DMS79 treated with DMSO at 0.1 percent for 48 hours (cell line): ENCODE data around the gene SYCP2L.
"Not testable (repeated sequence)": the region's sequence is repeated elsewhere in the genome, so short reads cannot be mapped to it uniquely, and the experiment has no call there.

ENCODE experiments used
- DNase-seq: peaks from one replicate; lab custom pipeline; 2025; lab: John Stamatoyannopoulos, UW

Gene SYCP2L

DNA sequence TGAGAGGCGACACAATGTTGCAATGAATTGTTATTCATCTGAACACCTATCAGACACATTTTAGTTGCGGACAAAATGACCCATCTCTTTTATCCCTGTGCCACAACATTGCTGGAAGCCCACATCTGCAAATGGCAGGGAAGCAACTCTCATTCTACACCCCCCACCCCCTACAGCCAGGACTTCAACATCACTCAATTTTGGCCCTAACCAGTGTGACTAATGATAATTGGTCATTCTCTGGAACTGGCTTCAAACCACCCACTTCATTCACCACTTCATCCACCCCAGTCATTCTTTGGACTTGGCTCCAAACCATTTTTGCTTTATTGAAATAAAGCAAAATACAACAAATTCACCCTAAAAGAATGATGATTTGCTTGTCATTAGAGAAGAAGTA, 6.5 kb upstream of the SYCP2L start:
- no peak for DNase-seq

DNA sequence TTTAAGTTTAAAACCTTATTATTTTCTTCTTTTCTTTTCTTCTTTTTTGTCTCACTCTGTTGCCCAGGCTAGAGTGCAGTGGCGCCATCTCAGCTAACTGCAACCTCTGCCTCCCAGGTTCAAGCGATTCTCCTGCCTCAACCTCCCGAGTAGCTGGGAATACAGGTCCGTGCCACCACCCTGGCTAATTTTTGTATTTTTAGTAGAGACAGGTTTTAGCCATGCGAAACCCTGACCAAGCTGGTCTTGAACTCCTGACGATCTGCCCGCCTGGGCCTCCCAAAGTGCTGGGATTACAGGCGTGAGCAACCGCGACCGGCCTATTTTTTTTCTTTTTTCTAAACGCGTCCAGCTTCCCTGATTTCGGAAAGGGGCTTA, 4.6 kb upstream of the SYCP2L start:
- not testable (repeated sequence) for DNase-seq

DNA sequence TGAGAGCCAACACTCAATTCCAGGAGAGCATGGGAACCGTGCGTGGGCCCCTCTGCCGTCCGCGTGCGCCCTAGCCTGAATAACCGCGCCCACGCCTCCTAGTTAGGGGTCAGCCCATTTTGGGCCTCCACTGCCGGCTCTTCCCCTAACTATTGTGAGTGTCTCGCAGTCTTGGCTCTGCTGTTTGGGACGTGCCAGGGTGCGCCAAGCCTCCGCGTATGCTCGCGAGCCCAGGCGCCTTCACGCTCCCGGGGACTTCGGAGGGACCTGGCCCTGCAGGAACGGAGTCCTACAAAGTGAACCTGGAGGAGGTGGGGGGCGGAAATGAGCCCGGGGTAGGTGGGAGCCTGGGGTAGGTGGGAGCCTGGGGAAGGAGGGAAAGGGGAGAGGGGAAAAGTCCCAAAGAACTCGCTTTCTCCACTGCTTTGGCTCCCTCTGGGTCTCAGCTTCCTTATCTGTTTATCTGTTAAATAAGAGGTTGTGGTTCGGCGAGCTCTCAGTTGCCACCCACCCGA, 4.1 kb upstream of the SYCP2L start:
- no peak for DNase-seq

DNA sequence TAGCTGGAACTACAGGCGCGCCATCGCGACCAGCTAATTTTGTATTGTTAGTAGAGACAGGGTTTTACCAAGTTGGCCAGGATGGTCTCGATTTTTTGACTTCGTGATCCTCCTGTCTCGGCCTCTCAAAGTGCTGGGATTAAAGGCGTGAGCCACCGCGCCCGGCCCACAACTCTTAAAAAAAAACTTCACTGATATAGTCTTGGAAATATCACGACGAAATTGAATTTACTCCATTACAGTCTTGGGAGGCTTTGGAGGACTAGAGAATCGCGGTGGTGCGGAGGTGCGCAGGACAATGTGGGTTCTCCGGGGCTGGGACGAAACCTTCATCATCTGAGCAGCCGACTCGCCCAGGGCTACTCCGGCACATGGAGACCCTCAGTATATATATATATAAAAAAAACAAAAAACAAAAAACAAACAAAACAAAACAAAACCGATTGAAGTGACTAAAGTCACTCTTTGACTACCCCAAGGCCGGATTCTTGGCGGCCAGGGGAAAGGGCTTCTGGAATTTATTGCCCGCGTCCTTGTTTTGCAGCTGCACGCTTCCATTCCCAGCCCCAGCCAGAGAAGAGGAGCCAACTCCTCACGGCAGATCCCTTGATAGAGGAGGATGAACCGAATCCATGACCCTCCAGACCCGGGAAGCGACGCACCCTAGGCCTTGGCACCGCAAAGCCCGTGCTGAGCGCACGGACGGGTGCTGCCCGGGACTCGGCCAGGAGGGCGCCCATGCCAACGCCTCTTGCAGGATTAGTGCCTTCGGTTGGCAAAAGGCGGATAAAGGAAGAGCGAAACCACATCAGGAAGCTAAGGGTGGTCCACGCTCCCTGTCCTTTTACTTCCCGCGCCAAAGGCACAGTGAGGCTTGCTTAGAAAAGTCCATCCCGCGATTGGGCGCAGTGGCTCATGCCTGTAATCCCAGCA, 3.3 kb upstream of the SYCP2L start:
- DNase-seq = no peak

DNA sequence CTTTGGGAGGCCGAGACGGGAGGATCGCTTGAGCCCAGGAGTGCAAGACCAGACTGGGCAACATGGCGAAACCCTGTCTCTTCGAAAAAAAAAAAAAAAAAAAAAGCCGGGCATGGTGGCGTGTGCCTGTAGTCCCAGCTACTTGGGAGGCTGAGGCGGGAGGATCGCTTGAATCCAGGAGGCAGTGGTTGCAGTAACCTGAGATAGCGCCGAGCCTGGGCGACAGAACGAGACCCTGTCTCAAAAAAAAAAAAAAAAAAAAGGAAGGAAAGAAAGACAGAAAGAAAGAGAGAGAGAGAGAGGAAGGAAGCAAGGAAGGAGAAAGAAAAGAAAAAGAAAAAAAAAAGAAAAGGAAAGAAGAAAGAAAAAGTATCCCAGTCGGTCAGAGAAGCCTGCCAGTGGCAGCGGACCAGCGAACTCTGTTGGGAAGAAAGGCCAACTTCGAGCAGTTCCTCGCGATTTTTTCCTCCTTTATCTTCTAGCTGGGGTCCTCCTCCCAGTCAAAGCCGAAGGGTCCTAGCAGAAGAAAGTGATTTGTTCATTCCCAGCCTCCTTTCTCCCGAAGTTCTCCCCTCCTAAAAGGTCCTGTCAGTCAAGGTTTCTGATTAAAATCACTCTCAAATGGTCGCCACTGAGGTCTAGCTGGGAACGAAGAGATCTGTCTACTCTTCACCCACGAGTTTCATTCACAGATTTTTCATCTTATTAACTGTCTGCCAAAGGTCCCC, 2.4 kb upstream of the SYCP2L start:
- no peak for DNase-seq

DNA sequence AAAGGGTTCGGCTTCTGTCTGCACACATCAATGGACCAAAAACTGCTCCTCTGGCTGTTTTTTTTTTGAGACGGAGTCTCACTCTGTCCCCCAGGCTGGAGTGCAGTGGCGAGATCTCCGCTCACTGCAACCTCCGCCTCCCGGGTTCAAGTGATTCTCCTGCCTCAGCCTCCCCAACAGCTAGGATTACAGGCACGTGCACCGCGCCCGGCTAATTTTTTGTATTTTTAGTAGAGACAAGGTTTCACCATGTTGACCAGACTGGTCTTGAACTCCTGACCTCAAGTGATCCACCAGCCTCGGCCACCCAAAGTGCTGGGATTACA, 524 bp upstream of the SYCP2L start:
- DNase-seq = not testable (repeated sequence)

DNA sequence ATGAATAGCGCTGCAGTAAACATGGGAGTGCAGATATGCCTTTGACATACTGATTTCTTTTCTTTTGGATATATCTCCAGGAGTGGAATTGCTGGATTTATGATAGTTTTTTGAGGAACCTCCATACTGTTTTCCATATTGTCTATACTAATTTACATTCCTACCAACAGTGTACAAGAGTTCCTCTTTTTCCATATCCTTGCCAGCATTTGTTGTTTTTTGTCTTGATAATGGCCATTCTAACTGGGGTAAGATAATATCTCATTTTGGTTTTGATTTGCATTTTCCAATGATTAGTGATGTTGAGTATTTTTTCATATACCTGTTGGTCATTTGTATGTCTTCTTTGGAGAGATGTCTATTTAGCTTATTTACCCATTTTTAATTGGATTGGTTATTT, 3.3 kb downstream of the SYCP2L start:
- DNase-seq = no peak

DNA sequence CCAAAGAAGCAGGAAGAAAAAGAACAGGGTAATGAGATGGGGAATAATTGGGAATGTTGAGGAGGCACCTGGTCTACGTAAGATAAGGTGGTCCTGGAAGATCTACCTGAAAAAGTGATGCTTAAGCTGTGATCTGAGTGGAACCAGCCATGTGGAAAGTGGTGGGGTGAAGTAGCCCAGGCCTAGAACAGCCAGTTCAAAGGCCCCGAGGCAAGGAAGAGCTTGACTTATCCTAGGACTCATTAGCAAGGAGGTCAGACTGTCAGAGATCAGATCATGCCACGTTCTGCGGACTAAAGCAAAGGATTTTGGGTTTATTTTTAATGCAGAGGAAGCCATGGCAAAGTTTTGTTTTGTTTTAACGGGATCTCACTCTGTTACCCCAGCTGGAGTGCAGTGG, 5.1 kb downstream of the SYCP2L start:
- DNase-seq = no peak

DNA sequence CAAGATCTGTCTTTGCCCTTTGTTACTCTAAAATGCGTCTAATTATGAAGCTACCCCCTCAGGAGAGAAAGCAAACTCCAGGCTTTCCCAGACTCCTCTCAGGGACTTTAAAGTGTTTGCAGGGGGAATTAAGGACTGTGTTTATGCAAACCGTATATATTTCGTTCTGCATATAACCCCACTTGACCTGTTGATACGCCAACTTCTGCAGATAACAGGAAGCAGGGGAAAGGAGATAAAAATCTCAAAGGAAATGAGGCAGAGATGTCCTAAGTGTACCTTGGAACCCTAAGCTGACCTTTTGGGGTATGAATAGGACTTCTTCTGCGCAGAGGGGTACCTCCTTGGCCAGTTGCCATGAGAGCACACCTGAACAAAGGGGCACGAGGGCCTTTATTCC, 8.1 kb downstream of the SYCP2L start:
- no peak for DNase-seq

DNA sequence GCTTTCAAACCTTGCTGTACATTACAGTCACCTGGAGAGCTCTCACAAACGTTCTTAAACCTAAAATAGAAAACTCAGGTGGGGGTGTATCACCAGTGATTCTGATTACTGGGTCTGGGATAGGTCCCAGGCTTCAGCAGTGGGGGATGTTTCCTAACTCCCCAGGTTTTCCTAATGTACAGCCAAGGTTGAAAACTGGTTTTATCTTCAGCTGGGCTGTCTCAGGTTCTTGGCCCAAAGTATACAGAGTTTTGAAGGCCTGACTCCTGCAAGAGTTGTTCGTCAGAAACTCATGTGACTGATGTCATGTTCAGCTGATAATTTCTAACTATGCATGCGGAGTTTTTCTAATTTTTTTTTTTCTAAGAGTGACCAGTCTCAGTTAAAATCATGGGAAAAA, 9.8 kb downstream of the SYCP2L start:
- no peak for DNase-seq

DNA sequence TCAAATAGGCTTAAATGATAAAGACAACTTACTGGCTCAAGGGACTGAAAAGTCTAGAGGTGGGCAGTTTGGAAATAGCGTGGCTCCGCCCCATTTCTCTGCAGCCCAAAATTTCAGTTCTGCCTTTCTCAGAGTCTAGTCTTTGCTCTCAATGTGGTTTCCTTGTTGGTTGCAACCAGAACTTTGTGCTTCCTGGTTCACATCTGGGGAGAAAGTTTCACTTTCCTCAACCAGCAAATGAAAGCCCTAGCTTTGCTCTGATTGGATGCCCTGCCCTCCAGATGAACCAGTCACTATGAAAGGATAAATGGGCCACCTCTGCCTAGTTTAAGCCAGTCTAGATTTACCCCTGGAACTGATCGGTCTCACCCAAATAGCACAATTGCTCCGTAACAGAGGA, 14.9 kb downstream of the SYCP2L start:
- DNase-seq = no peak

DNA sequence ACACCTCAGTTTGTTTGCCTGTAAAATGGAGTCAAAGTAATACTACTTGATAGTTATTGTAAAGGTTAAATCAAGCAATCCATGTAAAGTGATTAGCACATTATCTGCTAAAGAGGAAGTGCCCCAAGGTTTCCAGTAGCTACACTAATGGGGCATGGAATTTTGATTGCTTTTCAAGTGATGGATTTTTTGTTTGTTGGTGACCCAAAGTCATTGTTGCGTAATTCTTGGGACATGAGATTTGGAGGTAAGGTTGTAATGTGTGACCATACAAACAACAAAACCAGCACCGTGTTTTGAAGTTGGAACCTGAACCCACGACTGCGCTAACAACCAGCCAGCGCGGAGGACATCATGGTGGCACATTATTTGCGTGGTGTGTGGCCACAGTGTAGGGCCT, 17.2 kb downstream of the SYCP2L start:
- DNase-seq = no peak

DNA sequence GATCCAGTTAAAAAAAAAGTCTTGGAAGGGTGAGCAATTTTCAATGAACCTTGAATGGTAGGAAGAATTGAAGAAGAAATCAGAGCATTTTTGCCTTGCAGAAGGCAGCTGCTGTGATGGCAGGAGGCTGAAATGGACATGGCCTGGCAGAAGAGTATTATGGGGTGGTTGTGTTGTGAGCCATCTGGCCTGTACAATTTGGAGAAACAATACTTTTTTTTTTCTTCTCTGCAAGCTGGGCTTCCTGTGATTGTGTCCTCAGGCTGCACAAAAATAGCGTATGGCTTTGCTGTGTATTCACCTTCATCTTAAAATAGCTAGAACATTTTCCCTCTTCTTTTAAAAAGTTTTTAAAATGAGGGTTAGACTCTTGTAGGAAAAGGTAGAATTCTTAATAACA, 21.4 kb downstream of the SYCP2L start:
- DNase-seq = no peak

DNA sequence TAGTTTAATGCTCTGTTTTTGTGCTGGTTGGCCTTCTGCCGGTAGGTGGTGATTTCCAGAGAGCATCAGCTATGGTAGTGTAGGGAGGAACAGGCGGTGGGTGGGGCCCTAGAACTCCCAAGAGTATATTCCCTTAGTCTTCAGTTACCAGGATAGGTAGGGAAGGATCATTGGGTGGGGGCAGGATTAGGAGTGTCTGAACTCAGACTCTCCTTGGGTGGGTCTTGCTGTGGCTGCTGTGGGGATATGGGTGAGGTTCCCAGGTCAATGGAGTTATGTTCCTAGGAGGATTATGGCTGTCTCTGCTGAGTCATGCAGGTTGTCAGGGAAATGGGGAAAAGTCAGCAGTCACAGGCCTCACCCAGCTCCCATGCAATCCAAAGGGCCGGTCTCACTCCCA, 32.7 kb downstream of the SYCP2L start:
- DNase-seq = not testable (repeated sequence)

DNA sequence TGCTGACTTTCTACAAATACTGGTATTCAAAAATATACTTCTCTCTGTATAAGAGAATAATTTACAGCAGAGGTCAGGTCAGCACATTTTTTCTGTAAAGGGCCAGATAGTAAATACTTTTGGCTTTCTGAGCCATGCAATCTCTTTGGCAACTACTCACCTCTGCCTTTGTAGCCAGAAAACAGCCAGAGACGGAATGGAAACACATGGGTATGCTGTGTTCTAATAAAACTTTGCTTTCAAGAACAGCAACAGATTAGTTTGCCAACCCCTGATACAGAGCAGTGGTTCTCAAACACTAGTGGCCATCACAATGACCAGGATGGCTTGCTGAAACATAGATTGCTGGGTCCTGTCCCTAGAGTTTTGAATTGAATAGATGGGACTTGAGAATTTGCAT, 46.3 kb downstream of the SYCP2L start:
- DNase-seq = no peak

DNA sequence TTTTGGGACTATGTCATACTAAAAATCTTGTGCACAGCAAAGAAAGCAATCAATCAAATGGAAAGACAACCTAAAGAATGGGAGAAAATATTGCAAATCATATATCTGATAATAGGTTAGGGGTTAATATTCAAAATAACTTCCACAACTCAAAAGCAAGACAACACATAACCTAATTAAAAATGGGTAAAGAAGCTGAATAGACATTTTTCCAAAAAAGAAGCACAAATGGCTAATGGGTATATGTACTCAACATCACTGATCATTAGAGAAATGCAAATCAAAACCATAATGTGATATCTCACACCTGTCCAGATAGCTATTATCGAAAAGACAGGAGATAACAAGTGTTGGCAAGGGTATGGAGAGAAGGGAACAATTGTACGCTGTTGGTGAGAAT, 53.0 kb downstream of the SYCP2L start:
- no peak for DNase-seq

DNA sequence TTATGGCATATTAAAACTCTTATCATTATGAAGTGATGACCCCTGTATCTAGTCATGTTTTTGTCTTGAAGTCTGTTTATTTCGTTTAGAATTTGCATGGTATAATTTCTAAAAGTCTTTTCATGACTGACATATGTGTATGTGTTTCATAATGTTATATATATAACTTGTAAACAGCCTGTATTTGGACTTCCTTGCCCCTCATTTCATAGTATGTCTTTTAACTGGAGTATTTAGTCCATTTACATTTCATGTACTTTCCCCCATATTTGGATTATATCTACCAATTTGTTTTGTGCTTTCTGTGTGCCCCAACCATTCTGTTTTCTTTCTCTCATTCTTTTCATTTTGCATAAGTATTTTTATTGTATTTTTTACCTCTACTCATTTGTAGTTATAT, 59.0 kb downstream of the SYCP2L start:
- DNase-seq = no peak

DNA sequence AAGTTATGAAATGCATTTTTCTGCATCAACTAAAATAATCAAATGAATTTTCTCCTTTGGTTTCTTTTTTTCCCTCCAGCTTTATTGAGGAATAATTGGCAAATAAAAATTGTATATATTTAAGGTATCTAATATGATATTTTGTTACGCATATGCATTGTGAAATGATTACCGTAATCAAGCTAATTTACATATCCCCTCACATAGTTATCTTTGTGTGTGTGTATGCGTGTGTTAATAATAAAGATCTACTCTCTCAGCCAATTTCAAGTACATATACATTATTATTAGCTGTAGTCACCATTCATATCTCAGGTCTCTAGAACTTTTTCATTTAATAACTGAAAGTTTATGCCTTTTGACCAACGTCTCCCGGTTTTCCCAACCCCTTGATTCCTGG, 61.1 kb downstream of the SYCP2L start:
- no peak for DNase-seq

DNA sequence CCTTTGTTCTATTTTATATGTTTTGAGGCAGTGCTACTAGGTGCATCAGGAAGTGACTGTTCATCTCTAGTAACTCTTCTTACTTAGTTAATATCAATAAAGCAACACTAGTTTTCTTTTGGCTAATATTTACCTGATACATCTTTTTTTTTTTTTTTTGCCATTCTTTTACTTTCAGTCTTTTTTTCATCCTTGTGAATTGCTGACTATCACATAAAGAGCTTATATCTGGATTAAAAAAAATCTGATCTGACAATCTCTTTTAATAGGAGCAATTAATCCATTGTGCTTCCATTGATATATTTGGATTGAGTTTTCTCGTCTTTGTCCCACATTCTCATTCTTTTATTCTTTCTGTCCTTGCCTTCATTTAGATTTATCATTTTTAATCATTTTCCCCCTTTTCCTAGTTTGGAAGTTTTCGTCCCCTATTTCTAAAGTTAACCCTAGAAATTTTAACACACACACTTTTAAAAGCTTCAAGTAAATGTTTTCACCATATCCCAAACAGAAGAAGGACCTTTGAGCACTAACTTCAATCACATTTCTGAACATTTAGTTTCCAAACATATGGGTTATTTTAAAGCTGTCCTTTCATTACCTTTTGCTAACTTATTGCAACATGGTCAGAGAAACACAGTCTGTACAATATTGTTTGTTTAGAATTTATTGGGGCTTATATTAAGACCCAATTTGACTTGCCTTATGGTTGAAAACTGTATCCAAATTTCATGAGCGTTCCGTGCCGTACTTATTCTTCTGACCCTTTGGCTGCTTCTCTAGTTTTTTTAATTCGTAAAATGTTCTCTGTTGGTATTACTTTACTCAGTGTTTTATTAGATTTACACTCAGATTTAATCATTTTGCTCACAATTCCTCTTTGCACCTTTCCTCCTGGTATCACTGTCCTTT, 63.0 kb downstream of the SYCP2L start:
- no peak for DNase-seq

DNA sequence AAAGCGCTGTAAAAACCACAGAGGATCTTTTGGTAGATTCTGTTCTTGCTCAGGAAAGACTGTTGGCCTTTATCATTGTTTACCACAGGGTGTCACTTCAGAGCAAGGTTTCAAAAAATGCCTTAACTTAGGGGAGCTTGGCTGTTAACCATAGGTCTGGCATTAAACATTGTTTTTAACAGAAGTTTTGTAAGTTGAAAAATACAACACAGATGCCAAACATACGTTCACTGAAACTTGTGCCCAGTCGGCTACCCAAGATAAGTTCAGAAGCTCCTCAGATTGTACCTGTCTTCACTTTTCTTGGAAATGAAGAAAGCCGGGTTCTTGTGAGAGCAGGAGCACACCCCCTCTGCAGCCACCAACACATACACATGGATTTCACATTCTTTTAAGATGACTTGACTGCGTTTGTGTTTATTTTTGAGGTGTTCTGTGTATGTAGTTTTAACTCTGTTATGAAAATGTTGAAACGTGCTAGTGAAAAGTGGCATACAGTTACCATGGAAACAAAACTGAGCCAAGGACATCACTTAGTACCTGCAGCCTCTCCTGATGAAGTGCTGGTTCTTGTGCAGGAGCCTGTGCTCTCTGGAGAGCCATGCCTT, 64.9 kb downstream of the SYCP2L start:
- DNase-seq = no peak

DNA sequence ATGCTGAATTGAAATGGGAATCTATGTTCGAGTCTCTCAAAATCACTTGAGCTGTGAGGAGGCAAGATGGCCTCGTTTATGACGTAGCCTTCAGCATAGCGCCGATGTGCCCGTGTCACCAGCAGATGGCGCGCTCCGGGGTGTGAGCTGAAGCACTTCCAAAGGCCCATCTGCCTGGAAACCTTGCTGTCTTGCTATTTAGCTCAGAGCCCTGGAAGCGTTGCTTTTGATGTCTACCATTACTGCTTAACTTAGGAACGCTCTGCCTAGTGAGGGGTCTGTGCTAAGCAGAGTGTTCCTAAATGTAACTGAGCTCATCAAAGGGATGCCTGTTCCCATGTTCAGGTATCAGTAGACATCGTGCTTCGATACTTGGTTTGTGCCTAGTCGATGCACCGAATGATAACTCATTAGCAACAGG, 67.7 kb downstream of the SYCP2L start:
- no peak for DNase-seq

DNA sequence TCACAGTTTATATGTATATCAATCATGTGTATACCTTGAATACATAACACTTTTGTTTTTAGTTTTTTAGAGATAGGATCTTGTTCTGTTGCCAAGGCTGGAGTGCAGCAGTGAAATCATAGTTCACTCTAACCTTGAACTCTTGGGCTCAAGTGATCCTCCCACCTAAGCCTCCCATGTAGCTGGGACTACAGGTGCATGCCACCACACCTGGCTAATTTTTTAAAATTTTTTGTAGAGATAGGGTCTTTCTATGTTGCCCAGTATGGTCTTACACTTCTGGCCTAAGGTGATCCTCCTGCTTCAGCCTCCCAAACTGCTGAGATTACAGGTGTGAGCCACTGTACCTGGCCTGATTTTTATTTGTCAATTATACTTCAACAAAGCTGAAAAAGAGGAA, 69.9 kb downstream of the SYCP2L start:
- no peak for DNase-seq
